GM18502 (cell line): ENCODE data around the gene SMAD1.

Experiments
- ATAC-seq: cut with Tn5 transposase; IDR thresholded peaks from one replicate; pipeline ENCODE4 v1.9.1; 2021; ENCODE audit warnings: mild to moderate bottlenecking; ENCODE audit not compliant: unreplicated experiment, poor library complexity

Gene SMAD1

DNA sequence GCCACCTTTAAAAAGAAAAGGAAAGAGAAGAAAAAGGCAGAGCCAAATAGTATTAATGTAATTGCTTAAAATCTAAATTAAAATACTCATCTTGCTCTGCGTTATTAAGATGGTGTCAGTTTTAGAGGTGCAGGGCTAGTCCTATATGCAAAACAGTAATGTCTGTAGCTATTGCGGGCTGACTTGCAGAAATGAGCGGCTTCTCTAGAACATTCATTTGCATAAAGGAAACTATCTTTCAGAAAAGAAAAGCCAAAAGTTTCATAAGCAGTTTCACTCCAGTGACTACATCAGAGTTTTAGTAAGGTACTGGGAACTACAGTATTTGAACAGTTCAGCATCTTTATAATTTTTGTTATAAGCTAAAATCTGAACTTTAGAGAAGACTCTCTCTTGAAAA, 6.0 kb downstream of the SMAD1 start:
- ATAC-seq = peak; percentile 93

DNA sequence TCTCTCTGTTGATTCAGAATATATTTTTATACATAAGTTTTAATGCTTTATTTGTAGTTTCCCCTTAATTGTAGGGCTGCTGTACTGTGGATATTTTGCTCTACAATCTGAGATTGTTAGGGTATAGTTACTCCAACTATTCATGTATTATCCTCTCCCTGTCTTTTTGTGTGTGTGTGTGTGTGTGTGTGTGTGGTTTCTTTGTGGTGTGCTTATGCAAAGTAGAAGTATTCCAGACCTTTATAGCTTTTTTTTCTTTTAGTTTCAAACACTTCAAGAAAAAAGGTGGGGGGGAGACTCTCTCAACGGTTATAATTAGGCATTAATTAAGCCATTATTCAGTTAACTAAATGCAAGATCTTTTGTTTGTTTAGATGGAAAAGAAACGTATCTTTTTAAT, 6.7 kb downstream of the SMAD1 start:
- ATAC-seq = no peak

DNA sequence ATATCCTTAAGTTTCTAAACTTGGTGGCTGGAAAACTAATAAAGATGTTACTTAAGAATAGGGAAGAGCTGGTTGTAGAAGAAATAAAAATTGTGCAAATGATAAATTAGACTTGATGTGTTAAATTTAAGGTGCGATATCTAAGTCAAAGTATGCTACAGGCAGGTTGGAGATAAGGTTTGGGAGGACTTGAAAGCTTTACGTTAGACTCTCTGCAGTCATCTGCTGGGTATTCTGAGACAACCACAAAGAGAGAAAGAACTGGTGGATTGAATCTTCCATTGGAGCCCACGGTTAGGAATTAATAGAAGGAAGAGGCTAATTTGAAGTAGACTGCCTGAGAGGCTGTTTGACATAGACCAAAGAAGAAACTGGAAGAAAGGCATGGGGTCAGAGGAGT, 7.9 kb downstream of the SMAD1 start:
- ATAC-seq = no peak

DNA sequence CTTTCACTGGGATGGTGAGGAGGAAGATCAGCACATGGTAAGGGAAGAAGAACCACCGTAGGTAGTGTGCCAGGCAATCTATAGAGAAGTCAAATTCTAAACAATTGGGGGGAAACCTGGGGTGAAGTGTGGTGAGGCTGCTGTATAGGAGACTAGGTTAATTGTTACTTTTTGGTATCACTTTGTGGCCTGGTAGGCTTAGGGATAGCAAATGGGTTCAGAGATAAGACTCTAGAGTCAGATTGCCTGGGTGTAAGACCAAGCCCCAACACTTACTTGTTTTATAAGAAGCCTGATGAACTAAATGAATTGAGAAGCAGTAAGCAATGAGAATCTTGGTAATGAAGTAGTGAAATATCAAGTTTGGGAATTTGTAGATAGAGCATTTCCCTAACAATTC, 8.7 kb downstream of the SMAD1 start:
- no peak for ATAC-seq

DNA sequence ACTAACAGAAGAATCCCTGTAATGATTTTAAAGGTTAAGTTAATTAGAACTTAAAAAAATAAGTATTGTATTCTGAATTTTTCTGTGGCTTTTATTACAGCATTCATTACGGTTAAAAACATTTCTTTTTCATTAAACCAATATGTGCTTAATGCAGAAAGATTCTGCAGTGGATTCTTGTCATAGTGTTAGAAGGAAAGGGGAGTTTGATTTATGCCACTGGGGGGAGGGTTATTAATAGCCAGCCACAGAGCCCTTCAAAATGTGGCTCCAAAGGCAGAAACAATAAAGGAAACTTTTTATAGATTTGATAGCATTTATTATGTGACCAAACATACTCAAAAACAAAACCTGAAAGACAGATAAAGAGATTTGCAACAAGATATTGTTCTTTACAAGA, 9.1 kb downstream of the SMAD1 start:
- ATAC-seq = no peak

DNA sequence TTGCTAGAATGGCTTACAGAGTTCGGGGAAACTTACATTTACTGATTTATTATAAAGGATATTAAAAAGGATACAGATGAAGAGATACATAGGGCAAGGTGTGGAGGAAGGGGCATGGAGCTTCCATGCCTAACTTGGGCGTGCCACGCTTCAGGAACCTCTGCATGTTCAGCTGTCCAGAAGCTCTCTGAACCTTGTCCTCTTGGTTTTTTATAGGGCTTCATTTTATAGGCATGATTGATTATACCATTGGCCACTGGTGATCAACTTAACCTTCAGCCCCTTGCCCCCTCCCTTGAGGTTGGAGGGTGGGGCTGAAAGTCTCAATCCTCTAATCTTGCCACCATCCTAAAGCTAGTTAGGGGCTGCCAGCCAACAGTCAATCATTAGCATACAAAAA, 10.7 kb downstream of the SMAD1 start:
- ATAC-seq = no peak

DNA sequence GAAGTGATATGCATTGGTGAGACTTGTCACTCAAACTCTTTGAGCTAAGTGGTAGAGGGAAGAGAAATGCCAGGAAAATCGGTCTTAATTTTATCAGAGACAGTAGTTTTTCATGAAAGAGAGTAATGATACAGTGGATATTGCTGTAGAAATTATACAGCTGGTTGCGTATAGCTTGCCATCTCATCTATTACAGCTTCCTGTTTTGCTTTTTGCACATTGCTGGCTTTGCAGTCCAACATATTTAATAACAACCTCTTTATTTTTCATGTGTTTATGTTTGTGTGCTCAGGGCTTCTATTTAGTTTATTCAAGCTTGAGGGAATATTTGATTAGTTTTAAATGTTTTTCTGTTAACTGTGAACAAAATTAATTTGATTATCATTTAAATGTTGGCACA, 11.5 kb downstream of the SMAD1 start:
- ATAC-seq = no peak

DNA sequence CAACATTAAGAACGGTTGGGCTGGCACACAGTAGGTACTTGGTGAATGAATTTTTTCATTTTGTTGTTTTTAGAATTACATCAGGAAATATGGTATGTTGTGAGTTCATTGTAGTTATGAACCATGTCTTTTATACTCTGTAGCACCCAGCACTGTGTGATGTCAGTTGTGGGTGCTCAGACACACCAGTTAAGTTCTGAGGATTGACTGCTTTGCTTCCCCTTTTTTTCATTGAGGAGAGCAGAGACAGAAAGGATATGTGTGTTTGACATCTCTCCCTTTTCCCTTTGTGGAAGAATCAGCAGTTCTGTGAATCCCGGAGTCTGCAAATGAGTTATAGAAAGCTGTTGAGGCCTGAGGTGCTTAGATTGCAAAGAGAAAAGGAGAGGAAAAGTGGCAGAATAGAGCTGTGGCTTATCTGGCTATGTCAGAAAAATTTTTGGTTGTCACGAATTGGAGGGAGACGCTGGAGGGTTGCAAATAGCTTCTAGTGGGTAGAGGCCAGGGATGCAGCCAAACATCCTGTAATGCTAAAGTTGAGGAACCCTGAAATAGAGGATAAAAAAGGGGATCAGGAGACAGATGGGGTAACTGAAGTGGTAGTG, 13.1 kb downstream of the SMAD1 start:
- ATAC-seq = peak; percentile 34

DNA sequence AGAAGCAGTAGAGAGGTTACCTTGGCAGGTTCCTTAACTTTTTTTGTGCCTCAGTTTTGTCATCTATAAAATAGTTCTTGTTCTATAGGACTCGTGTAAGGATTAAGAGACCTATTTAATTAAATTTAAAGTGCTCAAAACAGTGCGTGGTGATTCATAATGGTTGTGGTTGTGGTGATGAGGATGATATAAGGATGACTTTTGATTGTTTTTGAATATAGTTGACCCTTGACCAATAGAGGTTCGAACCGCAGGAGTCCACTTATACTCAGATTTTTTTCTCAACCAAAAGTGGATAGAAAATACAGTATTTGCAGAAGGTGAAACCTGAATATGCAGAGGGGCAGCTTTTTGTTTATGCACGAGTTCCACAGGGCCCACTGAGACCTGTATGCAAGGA, 14.6 kb downstream of the SMAD1 start:
- no peak for ATAC-seq

DNA sequence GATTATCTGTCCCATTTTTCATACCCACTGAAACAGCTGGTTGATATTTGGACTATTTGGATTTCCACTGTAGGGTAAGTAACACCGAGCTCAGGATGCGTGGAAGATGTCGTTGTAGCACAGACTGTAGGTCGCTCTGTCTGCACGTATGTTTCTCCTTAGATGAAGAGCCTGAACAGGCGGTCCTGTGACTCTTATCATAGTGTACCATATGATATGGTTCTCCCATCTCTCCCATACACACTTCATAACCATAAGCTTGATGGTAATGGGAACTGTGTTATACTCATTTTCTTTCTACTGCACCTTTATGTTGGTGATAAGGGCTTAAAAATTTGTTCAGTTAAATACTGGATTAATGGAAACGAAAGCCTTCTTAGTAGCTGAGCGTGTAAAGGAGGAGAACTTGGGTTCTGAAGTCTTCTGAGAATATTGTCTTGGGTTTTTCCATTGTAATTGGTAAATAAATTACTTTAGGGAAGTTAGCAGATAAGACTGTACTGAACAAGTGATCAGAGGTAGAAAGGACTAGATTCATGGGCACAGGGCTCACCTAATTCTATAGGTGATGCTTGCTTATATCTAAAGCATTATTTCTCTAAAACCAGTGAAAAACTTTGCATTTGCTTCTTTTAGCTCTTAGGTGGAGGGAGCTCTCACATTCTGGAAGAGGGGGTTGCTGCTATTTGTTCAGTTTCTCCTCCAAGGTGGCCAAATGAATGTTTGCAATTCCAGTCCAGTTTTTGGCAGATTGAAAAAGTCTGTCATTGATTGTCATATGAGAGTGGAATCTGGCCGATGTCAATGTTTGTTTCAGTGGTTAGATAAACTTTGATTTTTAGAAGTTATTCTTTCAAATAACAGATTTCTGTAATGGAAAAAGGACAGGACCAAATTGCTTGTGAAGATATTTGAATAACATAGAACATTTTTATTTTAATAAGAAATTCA, 15.8 kb downstream of the SMAD1 start:
- ATAC-seq = no peak

DNA sequence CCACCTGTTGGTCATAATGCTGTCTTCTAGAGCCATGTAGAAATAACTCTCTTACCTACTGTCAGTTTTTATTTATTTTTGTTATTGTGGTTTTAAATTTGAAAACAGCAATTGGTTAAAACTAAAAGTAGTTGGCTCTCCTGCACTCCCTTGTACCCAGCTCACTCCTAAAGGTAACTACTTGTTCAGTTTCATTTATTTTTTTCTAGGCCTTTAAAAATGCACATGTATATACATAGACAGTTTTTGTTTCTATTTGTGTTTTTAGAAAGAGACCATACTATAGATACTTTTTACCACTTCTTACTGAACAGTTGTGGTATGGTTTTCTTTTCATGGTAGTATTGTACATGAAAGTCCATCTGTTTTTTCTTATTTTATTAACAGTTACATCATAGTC, 16.8 kb downstream of the SMAD1 start:
- ATAC-seq = peak; percentile 58

DNA sequence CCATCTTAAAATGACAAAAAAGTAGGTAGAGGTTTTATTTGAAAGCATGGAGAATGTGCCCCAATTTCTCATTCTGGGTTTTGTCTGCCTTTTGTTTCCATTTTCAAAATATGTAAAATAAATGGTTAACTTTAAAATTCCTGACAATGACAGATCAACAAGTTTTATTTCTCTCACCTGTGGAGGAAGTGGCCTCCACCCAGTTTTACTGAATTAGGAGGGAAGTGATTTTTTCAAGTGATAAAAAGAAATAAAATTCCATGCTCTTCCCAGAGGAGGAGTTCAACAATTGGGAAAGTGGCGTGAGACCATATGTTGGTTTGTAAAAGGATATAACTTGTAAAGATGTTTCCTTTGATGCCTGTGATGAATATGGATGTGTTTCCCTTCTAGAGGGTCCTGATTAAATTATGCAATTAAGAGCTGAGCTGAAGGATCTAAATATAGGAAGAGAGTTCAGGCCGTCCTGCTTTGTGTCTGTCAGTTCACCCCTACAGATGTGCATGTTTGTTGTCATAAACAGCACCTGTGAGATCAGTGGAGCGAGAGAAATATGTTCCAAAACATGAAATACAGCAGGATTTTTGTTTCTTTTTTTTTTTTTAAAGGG, 19.5 kb downstream of the SMAD1 start:
- peak; percentile 62 for ATAC-seq

DNA sequence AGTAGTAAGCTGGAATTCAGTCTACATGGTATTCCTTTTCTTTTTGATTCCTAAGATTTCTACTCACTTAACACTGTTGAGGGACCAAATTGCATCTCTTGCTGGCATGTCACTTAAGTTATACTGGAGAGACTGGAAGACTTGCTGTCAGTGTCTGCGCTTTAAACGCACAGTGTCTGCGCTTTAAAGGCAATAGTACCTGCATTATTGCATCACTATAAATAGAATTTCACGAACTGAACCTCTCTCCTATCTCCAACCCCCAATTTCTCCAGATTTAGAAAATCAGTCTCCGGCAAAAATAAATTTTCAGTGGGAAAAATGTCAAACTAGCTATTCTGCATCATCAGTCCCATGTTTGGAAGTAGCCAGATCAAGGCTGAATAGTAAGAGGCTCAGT, 21.2 kb downstream of the SMAD1 start:
- no peak for ATAC-seq

DNA sequence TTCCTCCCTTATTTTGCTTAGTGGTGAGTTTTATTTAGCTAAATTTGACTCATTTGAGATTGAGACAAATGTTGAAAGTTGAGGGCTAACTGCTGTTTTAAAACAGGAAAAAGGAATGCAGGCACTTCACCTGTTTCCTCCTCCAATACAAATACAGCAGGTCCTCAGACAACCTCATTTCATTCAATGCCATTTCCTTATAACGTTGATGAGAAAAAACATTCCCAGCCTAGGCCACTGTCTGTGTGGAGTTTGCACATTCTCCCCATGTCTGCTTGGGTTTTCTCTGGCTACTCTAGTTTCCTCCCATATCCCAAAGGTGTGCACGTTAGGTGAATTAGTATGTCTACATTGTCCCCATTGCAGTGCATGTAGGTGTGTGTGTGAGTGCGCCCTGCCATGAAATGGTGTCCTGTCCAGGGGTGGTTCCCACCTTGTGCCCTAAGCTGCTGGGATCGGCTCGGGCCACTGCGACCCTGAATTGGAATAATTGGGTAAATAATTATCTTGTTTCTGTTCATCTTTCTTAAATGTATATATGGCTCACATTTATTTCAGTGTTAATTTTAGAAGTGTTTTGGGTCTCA, 21.9 kb downstream of the SMAD1 start:
- no peak for ATAC-seq

DNA sequence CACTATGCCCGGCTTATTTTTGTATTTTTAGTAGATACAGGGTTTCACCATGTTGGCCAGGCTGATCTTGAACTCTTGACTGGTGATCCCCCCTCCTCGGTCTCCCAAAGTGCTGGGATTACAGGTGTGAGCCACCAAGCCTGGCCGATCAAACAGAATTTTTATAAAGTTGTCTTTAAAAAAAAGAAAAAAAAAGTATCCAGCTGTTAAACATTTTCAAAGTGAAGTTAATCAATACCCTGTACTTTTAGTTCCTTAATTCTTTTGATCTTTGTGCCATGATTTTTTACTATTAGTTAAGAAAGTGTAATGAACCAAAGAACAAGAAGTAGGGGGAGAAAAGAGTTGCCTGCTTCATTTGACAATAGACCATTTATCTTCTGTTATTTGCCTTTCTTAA, 24.3 kb downstream of the SMAD1 start:
- ATAC-seq = no peak

DNA sequence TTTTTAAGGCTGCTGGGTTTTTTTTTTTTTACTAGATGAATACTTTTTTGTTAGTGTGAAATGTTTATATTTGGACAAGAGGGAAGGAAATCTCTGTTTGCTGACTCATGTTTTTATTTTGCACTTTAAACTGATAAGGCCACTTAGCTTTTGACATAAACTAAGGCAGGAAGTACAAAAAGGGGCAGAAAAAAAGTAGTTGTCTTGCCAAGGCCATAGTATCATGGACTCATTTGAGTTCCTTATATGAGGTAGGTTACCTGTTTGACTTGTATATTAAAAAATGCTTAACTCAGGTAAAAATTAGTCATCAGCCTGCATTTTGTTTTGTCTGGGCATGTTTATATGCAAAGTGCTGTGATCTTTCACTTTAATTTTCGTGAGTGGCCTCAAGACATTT, 26.0 kb downstream of the SMAD1 start:
- no peak for ATAC-seq

DNA sequence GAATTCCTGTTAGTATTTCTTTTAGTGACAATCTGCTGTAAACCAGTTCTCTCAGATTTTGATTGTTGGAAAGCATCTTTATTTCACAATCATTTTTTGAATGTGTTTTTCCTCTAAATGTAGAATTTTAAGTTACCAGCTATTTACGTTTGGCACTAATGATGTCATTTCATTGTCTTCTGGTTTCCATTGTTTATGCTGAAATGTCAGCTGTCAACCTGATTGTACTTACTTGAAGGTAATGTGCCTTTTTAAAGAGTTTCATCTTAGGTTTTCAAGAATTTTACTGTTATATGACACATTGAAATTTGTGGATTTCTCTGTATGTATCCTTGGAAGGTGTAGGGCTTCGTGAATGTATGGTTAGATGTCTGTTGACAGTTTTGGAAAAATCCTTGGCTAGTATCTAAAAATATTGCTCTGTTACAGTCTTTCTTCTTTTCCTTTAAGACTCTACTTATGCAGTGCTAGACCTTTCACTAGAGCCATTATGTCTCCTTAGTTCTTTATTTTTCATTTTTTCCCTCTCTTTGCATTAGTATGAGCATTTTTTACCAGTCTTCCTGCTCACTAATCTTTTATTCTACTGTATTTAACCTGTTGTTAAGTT, 30.4 kb downstream of the SMAD1 start:
- ATAC-seq = no peak

DNA sequence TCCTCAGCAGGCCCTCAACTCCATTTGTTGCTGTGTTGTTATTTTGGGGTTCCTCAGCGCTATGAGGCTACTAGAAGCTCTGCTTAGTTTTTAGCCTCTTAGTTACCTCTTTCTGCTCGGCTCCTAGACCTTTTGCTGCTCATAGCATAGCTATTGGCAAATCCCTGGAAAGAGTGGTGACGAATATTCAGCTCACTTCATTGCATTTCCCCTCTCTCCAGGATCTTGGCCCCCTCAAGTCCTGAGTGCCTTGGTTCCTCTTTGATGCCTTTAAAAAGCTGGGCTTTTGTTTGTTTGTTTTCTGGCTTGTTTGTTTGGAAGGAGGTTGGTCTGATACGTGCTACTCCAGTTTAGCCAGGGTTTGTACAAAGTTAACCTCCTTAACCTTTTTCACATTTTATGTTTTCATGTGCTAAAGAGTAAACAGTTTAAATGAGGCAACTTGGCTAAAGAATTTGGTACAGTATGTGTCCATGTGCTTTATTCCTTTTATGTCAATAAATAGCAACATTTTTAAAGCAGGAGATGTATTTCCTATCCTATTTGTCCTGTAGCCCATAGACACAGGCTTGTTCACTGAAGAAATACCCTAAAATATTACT, 31.5 kb downstream of the SMAD1 start:
- no peak for ATAC-seq

DNA sequence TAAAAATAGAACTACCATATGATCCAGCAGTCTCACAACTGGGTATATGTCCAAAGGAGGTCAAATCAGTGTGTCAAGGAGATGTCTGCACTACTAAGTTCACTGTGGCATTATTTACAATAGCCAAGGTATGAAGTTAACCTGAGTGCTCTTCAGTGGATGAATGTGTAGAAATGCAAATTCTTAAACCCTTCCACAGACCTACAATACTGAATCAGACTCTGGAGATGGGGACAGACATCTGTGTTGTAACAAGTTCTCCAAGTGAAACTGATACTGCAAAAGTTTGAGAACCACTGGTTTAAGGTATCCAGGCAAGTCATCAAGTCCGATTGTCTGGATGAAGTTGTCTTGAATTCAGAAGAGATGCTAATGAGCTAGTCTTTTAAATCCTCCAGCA, 38.5 kb downstream of the SMAD1 start:
- ATAC-seq = peak; percentile 41

DNA sequence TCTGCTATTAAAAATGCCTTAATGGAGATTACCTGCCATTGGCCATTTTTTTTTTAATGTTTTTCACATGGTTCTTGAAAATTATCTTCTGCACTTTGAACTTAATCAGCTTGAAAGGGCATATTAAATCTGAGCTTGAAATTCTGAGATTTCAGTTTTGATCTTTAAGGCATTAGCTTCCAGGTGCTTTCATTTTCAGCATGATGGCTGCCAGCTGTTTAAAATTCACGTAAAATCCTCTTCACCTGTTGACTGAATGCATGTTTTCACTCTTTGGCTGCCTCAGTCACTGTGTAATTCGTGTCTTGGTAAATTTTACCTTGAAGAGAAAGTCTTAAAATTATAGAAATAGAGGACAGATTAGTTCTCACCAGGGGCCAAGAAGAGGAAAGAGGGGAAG, 39.6 kb downstream of the SMAD1 start:
- peak; percentile 38 for ATAC-seq
